SK-N-SH treated with all-trans-retinoic acid at 6 μM for 48 hours (cell line): Measurements from ENCODE around the gene ZNF219.

Source experiments
- ARNTL ChIP-seq: fragments of 450-650 bp; formaldehyde crosslinking; IDR thresholded peaks from 2 replicates; pipeline ENCODE4 v1.5.0; 2020; ENCODE audit warnings: low read depth, mild to moderate bottlenecking, moderate library complexity, borderline replicate concordance
- CSDC2 ChIP-seq: fragments of 250-450 bp; sonication (Bioruptor Pico); IDR thresholded peaks from 2 replicates; pipeline ENCODE4 v1.5.0; 2020; ENCODE audit warnings: mild to moderate bottlenecking, moderate library complexity
- ESRRG ChIP-seq: fragments of 250-450 bp; sonication (Bioruptor Pico); IDR thresholded peaks from 2 replicates; pipeline ENCODE4 v1.6.1; 2021; ENCODE audit warnings: mild to moderate bottlenecking
- GLIS3 ChIP-seq: fragments of 250-450 bp; sonication (Bioruptor Pico); IDR thresholded peaks from 2 replicates; pipeline ENCODE4 v1.5.0; 2020; ENCODE audit warnings: mild to moderate bottlenecking, moderate library complexity
- PPARA ChIP-seq: fragments of 250-450 bp; sonication (Bioruptor Pico); IDR thresholded peaks from 2 replicates; pipeline ENCODE4 v1.5.0; 2020; ENCODE audit warnings: mild to moderate bottlenecking, borderline replicate concordance
- RARB ChIP-seq: fragments of 250-450 bp; sonication (Bioruptor Pico); IDR thresholded peaks from 2 replicates; pipeline ENCODE4 v1.8.0; 2021; ENCODE audit warnings: mild to moderate bottlenecking, moderate library complexity
- ZC3H10 ChIP-seq: fragments of 250-450 bp; sonication (Bioruptor Pico); IDR thresholded peaks from 2 replicates; pipeline ENCODE4 v1.5.1; 2021; ENCODE audit warnings: mild to moderate bottlenecking, moderate library complexity
- ZFP3 ChIP-seq: fragments of 250-450 bp; sonication (Bioruptor Pico); IDR thresholded peaks from 2 replicates; pipeline ENCODE4 v1.5.0; 2020; ENCODE audit warnings: mild to moderate bottlenecking, moderate library complexity
- ZFP30 ChIP-seq: fragments of 450-650 bp; formaldehyde crosslinking; IDR thresholded peaks from 2 replicates; pipeline ENCODE4 v1.5.0; 2022; ENCODE audit warnings: mild to moderate bottlenecking, moderate library complexity
- ZNF565 ChIP-seq: fragments of 450-650 bp; formaldehyde crosslinking; conservative IDR thresholded peaks from 2 replicates; pipeline ENCODE4 v1.5.0; 2020; ENCODE audit warnings: low read depth, mild to moderate bottlenecking, moderate library complexity
- ZNF8 ChIP-seq: fragments of 450-650 bp; formaldehyde crosslinking; IDR thresholded peaks from 2 replicates; pipeline ENCODE4 v1.5.0; 2020; ENCODE audit warnings: mild to moderate bottlenecking, moderate library complexity
- TF ChIP-seq, protein P1 (sequence below): fragments of 250-450 bp; sonication (Bioruptor Pico); IDR thresholded peaks from 2 replicates; pipeline ENCODE4 v1.5.1; 2021; ENCODE audit warnings: mild to moderate bottlenecking, moderate library complexity
- TF ChIP-seq, protein P2 (sequence below): fragments of 250-450 bp; sonication (Bioruptor Pico); IDR thresholded peaks from 2 replicates; pipeline ENCODE4 v1.5.0; 2020; ENCODE audit warnings: mild to moderate bottlenecking, moderate library complexity
- TF ChIP-seq, protein P3 (sequence below): fragments of 250-450 bp; sonication (Bioruptor Pico); IDR thresholded peaks from 2 replicates; pipeline ENCODE4 v1.8.0; 2020; ENCODE audit warnings: mild to moderate bottlenecking, moderate library complexity, borderline replicate concordance

DNA sequence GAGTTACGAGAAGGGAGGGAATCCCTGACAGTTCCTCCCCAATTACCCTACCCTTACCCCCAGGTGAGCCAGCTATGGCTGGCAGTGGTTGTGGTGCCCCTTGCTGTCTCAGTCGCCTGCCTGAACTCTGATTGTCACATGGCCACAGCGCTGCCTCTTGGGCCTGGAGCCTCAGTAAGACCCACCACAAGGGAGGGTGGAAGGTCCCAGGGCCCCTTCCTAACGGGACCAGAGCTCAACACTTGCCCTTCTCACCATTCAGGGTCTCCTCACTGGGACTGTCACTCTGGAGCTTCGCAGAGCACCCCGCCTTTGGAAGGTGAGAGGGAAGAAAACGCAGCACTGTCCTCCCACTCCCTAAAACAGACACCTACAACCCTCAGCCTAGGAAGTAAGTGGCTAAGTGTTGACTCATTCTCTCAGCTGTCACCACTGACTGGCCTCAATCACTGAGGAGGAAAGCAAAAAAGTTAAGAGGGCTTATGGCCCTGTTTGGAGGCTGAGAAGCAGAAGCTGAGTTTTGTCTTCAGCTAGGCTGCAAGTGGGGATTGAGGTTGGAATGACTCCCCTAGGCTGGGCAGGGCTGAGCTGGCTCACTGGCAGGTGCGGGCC is 3.5 kb upstream of the ZNF219 start:
- TF ChIP-seq RARB (no peak), ZNF8 (CRISPR knock-in tag) (no peak), ZFP3 (no peak), ZC3H10 (no peak), ZFP30 (CRISPR knock-in tag) (no peak), GLIS3 (no peak), ESRRG (no peak), PPARA (CRISPR knock-in tag) (no peak), ZNF565 (no peak), ARNTL (CRISPR knock-in tag) (no peak), CSDC2 (no peak)
- TF ChIP-seq, protein P1, sequence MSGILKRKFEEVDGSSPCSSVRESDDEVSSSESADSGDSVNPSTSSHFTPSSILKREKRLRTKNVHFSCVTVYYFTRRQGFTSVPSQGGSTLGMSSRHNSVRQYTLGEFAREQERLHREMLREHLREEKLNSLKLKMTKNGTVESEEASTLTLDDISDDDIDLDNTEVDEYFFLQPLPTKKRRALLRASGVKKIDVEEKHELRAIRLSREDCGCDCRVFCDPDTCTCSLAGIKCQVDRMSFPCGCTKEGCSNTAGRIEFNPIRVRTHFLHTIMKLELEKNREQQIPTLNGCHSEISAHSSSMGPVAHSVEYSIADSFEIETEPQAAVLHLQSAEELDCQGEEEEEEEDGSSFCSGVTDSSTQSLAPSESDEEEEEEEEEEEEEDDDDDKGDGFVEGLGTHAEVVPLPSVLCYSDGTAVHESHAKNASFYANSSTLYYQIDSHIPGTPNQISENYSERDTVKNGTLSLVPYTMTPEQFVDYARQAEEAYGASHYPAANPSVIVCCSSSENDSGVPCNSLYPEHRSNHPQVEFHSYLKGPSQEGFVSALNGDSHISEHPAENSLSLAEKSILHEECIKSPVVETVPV: no peak
- TF ChIP-seq, protein P2, sequence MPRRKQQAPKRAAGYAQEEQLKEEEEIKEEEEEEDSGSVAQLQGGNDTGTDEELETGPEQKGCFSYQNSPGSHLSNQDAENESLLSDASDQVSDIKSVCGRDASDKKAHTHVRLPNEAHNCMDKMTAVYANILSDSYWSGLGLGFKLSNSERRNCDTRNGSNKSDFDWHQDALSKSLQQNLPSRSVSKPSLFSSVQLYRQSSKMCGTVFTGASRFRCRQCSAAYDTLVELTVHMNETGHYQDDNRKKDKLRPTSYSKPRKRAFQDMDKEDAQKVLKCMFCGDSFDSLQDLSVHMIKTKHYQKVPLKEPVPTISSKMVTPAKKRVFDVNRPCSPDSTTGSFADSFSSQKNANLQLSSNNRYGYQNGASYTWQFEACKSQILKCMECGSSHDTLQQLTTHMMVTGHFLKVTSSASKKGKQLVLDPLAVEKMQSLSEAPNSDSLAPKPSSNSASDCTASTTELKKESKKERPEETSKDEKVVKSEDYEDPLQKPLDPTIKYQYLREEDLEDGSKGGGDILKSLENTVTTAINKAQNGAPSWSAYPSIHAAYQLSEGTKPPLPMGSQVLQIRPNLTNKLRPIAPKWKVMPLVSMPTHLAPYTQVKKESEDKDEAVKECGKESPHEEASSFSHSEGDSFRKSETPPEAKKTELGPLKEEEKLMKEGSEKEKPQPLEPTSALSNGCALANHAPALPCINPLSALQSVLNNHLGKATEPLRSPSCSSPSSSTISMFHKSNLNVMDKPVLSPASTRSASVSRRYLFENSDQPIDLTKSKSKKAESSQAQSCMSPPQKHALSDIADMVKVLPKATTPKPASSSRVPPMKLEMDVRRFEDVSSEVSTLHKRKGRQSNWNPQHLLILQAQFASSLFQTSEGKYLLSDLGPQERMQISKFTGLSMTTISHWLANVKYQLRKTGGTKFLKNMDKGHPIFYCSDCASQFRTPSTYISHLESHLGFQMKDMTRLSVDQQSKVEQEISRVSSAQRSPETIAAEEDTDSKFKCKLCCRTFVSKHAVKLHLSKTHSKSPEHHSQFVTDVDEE: no peak
- TF ChIP-seq, protein P3, sequence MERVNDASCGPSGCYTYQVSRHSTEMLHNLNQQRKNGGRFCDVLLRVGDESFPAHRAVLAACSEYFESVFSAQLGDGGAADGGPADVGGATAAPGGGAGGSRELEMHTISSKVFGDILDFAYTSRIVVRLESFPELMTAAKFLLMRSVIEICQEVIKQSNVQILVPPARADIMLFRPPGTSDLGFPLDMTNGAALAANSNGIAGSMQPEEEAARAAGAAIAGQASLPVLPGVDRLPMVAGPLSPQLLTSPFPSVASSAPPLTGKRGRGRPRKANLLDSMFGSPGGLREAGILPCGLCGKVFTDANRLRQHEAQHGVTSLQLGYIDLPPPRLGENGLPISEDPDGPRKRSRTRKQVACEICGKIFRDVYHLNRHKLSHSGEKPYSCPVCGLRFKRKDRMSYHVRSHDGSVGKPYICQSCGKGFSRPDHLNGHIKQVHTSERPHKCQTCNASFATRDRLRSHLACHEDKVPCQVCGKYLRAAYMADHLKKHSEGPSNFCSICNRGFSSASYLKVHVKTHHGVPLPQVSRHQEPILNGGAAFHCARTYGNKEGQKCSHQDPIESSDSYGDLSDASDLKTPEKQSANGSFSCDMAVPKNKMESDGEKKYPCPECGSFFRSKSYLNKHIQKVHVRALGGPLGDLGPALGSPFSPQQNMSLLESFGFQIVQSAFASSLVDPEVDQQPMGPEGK (CRISPR knock-in tag): no peak
